GM12891 (cell line): ENCODE measurements around the gene MARK1.

Experiments
- POLR2A ChIP-seq: IDR thresholded peaks from 2 replicates; pipeline ENCODE4 v1.6.1; 2011; ENCODE audit warnings: low read depth, low read length, control low read depth
- SPI1 ChIP-seq: IDR thresholded peaks from 2 replicates; pipeline ENCODE4 v1.6.1; 2011; ENCODE audit warnings: low read depth, low read length, control low read depth
- TAF1 ChIP-seq: IDR thresholded peaks from 2 replicates; pipeline ENCODE4 v1.6.1; 2011; ENCODE audit warnings: low read depth, low read length, control low read depth

GRCh38 chr1:220556641-220557040, 28.7 kb downstream of the MARK1 start:
- TF ChIP-seq SPI1 (no peak), POLR2A (no peak), TAF1 (no peak)
